NCI-H1048 (cell line): Measurements from ENCODE around the gene DPYSL4.

Experiments used
- DNase-seq: peaks from one replicate; lab custom pipeline; 2025; lab: John Stamatoyannopoulos, UW

The DPYSL4 gene

GRCh38 chr10:132186488-132187429 lies at the start of gene DPYSL4:
DPYSL4 (plus strand) TSS chr10:132186948; CDS start chr10:132187064, 116 bp downstream.
- no peak for DNase-seq

DNA sequence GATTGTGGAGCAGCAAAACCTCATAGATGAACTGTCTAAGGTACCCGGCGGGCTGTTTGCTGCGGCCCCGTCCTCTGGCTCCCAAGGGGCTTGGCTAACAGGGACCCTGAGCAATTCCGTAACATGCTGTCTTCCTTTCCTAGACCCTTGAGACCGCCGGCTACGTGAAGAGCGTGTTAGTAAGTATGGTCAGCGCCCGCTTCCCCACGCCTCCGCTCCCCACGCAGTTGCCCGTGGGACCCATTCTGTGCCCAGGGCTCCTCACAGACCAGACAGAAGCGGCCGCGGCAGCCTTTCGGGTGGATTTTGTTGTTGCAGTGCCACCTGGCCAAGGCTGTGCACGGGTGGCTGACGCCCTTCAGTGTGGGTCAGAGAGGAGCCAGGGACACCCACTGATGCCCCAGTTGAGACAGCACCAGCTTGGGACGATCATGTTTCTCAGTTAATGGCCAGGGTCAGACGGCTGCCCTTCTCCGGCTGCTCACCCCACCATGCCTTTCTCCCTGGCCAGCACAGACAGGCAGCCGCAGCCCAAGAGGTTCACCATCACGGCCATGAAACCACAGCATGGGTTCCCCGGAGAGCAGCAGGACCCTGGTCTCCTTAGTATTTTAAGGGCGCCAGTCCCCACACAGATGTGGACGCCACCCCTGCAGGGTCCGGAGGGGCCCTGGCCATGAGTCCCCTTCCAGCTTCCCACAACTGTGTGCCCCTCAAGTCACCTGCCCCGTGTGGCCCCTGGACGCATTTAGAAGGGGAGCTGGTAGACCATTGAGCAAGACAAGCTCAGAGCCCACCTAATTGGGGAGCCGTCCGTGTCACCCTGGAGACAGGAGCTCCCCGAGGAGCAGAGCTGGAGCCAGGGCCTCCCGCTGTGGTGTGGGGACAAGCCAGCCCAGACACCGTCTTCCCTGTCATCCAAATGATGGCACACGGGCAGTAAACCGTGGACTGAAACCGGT lies 49.4 kb upstream of the DPYSL4 start:
- no peak for DNase-seq

DNA sequence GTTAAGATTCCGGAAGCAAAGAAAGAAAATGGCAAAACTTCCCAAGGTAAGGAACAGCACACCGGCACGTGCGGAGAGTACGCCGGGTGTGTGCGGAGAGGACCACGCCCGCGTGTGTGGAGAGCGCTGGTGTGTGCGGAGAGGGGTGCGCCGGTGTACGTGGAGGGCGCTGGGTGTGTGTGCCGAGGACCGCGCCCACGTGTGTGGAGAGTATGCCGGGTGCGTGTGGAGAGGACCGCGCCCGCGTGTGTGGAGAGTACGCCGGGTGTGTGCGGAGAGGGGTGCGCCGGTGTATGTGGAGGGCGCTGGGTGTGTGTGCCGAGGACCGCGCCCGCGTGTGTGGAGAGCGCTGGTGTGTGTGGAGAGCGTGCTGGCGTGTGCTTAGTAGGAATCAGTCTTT lies 48.6 kb upstream of the DPYSL4 start:
- DNase-seq, result no peak

GRCh38 chr10:132138596-132138995 lies 48.2 kb upstream of the DPYSL4 start:
- DNase-seq, result no peak

DNA sequence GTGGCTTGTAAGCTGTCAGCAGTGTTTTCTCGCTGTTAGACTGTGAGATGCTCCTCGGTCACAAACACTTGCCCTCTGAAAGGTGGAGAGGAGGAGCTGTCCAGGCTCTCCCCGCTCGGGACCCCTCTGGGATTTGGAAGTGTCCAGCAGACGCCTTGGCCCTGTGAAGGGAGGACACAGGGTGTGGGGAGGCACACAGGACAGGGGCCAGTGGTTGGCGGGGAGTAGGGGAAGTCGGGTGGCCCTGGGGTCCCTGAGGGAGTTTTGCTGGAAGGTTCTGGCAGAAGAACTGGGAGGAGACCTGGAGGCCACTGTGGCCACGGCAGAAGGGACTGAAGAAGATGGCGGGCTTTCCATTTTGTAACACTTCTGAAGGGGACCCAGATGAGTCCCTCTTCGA lies 47.2 kb upstream of the DPYSL4 start:
- no peak for DNase-seq

GRCh38 chr10:132140167-132140925 lies 46.4 kb upstream of the DPYSL4 start:
- DNase-seq, result no peak

- no peak for DNase-seq
Observed at GRCh38 chr10:132141076-132141475, 45.7 kb upstream of the DPYSL4 start.

DNA sequence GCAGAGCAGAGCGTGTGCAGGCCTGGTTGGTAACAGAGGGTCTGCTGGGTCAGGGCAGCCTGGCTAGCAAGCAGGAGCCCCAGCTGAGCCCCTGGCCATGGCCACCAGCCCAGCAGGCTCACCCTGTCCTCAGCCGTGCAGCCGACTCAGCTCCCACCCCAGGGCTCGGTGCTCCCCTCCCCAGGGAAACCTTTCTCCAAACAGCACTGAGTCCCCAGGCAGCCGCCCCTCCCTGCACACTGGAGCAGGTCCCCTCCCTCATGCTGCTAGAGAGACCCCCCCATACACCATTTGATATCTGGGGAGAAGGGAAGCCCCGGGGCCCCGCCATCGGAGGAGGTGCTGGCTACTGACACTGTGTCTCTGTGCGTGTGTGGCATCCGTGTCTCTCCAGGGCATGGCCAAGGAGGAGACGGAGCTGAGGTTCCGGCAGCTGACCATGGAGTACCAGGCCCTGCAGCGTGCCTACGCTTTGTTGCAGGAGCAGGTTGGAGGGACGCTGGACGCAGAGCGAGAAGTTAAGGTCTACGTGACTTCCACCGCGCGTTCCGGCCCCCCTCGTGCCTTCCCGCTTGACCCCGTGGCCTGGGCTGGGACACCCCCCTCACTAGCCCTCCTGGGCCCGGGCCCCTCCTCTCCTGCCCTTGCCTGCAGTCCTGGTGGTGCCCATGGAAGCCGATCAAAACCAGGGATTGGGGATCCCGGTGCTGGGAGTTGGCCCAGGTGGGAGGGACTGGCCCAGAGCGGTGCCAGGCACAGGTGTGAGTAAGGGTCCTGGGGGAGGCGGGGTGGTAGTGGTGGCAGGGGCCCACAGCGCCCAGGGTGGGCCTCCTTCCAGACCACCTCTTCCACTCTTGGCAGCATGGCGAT lies 45.0 kb upstream of the DPYSL4 start:
- DNase-seq, result no peak

- no peak for DNase-seq
Observed at GRCh38 chr10:132142396-132143161, 44.2 kb upstream of the DPYSL4 start.

DNA sequence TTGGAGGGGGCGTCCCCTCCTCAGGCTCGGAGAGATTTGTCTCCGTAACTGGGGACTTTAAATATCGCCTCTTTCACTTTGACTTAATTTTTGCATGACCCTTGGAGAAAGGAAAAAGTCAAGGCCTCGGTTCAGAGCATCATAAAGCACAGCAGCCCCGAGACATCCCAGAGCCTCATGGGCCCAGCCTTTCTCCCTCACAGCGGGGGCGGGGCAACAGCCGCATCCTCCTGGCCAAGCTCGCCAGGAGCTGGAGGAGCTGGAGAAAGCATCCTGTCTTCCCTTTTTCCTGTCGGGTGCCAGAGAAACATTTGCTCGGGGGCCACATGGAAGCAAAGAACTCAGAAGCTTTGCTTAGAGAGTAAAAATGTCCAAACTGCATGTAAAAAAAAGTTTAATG lies 43.6 kb upstream of the DPYSL4 start:
- DNase-seq, result no peak

DNA sequence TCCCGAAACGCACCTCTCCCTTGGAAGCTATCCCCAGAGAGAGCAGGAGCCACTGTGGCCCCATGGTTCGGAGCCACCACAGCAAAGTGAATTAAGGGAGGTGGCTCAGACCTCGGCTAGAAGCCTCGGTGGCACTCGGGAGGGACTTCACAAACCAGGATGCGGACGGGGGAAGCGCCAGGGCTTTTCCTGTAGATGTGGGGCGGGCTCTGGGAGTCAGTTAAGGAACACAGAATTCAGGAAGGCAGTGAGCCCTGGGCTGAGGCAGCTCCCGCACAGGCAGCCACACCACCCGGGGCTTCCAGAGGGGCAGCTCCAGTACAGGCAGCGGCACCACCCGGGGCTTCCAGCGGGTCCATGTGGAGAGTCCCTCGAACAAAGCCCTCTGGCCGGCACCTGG lies 42.7 kb upstream of the DPYSL4 start:
- no peak for DNase-seq

DNA sequence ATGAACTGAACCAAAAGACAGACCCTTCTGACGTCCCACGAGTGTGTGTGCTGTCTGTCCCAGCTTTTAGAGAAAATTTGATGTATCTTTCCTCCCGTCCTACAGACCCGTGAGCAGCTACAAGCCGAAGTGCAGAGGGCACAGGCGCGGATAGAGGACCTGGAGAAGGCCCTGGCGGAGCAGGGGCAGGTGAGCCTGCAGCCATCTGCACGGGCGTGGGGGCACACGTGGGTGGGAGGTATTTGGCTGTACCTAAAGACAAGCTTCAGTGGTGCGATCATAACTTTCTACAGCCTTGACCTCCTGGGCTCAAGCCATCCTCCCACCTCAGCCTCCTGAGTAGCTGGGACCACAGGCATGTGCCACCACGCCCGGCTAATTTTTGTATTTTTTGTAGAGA lies 41.7 kb upstream of the DPYSL4 start:
- no peak for DNase-seq

DNA sequence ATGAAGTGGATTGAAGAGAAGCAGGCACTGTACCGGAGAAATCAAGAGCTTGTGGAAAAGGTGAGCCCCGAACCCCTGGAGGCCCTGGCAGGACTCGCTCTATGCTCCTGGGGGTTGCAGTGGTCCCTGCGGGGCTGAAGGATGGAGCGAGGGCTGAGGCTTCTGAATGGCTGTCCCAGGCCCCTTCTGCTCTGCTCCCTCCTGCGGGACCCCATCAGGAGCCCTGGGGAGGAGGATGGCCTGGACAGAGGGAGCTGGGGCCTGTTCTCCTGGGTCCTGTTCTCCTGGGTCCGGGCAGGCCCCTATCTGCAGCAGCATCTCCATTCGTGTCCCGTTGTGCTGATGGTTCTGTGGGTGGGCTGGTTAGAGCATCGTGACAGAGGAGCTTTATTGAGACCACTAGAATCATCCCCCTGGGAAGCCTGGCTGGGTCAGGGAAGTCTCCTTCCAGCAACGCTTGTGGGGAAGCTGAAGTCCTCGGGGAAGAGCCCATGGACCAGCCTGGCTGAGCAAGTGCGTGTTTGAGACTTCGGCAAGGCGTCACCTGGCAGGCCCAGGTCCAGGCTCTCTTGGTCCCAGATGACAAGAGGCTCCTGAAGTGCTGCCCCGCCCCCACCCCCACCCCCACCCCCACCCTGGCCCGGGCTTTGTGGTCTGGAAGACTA lies 41.1 kb upstream of the DPYSL4 start:
- DNase-seq, result no peak

- DNase-seq, result no peak
Observed at GRCh38 chr10:132146271-132146671, 40.5 kb upstream of the DPYSL4 start.

GRCh38 chr10:132146941-132147915 lies 39.5 kb upstream of the DPYSL4 start:
- no peak for DNase-seq

GRCh38 chr10:132148261-132149251 lies 38.2 kb upstream of the DPYSL4 start:
- DNase-seq, result no peak

GRCh38 chr10:132149271-132149670 lies 37.5 kb upstream of the DPYSL4 start:
- DNase-seq, result no peak
